A549 (cell line): ENCODE data around the gene METTL21C. TPM values are rescaled to one million over a fixed set of nuclear protein-coding genes. Genes with fewer than 3 reads are reported as not detected.

Source experiments
- ATAC-seq, 2 experiments: fragments of 200-7000 bp in 1 of 2; fragments of >200 bp in 1 of 2; cut with Nextera tagmentation in 1 of 2; cut with Tn5 transposase in 1 of 2; 3 replicates each; pipeline versions ENCODE4 v1.8.0 to v1.9.1; 2018 to 2020; ENCODE audit warnings: mild to moderate bottlenecking in 1 of 2, moderate library complexity in 1 of 2
- CTCF ChIA-PET: fragments of 300-600 bp; sonication (Branson Sonifier 250); formaldehyde crosslinking; extraction: SDS; loops from one replicate; lab custom pipeline; 2021; ENCODE audit warnings: antibody characterized with exemption, inconsistent platforms; lab: Yijun Ruan, JAX
- POLR2A ChIA-PET: fragments of 350-600 bp; formaldehyde crosslinking; extraction: SDS; loops from one replicate; lab custom pipeline; 2021; ENCODE audit warnings: antibody characterized with exemption, inconsistent platforms; lab: Yijun Ruan, JAX
- DNase-seq, 2 experiments: peaks; one replicate each; pipeline versions ENCODE4 v3.0.0 to v3.0.0-alpha.2; 2011 to 2016; ENCODE audit warnings: low read depth in 1 of 2, low spot score in 1 of 2
- FAIRE-seq: peaks from 2 replicates; lab custom pipeline; 2011; peaks lifted over from hg19 to GRCh38; lab: Jason Lieb, UNC
- H3K27ac ChIP-seq, 2 experiments: fragments of >200 bp; sonication (Bioruptor Twin); formaldehyde crosslinking; 3 replicates each; pipeline ENCODE4 v1.5.1; 2016 to 2017
- H3K4me1 ChIP-seq: fragments of >200 bp; sonication (Bioruptor Twin); formaldehyde crosslinking; 3 replicates; pipeline ENCODE4 v1.6.1; 2016
- H3K4me2 ChIP-seq: fragments of >200 bp; sonication (Bioruptor Twin); formaldehyde crosslinking; 3 replicates; pipeline ENCODE4 v1.6.1; 2016
- H3K4me3 ChIP-seq: fragments of >200 bp; sonication (Bioruptor Twin); formaldehyde crosslinking; 3 replicates; pipeline ENCODE4 v1.5.1; 2016
- H3K9me3 ChIP-seq: fragments of >200 bp; sonication (Bioruptor Twin); formaldehyde crosslinking; 3 replicates; pipeline ENCODE4 v1.6.1; 2016
- BHLHE40 ChIP-seq: IDR thresholded peaks from 2 replicates; pipeline ENCODE4 v1.6.1; 2012; ENCODE audit warnings: low read depth, low read length, inconsistent platforms
- CBX2 ChIP-seq: fragments of 200-600 bp; sonication (generic); IDR thresholded peaks from 2 replicates; pipeline ENCODE4 v1.6.1; 2016; ENCODE audit warnings: low read depth, mild to moderate bottlenecking, borderline replicate concordance
- CBX8 ChIP-seq: fragments of 200-600 bp; sonication (generic); IDR thresholded peaks from 2 replicates; pipeline ENCODE4 v1.6.1; 2016
- CHD4 ChIP-seq: fragments of 200-600 bp; sonication (generic); IDR thresholded peaks from 2 replicates; pipeline ENCODE4 v1.6.1; 2016; ENCODE audit warnings: antibody characterized with exemption, mild to moderate bottlenecking, borderline replicate concordance
- EHMT2 ChIP-seq: fragments of 200-600 bp; sonication (generic); IDR thresholded peaks from 2 replicates; pipeline ENCODE4 v1.6.1; 2016; ENCODE audit warnings: antibody characterized with exemption, low read depth, mild to moderate bottlenecking, moderate library complexity
- ELK1 ChIP-seq: fragments of 150-350 bp; IDR thresholded peaks from 2 replicates; pipeline ENCODE4 v1.6.1; 2014; ENCODE audit warnings: low read depth, mild to moderate bottlenecking, low read length
- EP300 ChIP-seq, 2 experiments: fragments of >200 bp; sonication (Bioruptor Twin); formaldehyde crosslinking; IDR thresholded peaks; 2 replicates in 1 of 2; 3 replicates in 1 of 2; pipeline ENCODE4 v1.6.1; 2016 to 2017
- FOSL2 ChIP-seq, 2 experiments: fragments of 450-650 bp in 1 of 2; fragments of >200 bp in 1 of 2; sonication (Bioruptor Twin) in 1 of 2; formaldehyde crosslinking; IDR thresholded peaks; 2 replicates each; pipeline versions ENCODE4 v1.5.0 to v1.6.1; 2016 to 2020; ENCODE audit warnings: mild to moderate bottlenecking in 1 of 2, moderate library complexity in 1 of 2
- FOXS1 ChIP-seq: fragments of 250-450 bp; sonication (Bioruptor Pico); IDR thresholded peaks from 2 replicates; pipeline ENCODE4 v1.5.0; 2020; ENCODE audit warnings: mild to moderate bottlenecking, moderate library complexity
- HDAC2 ChIP-seq: fragments of 200-600 bp; sonication (generic); IDR thresholded peaks from 2 replicates; pipeline ENCODE4 v1.6.1; 2016
- HES2 ChIP-seq: fragments of >200 bp; sonication (Bioruptor Twin); formaldehyde crosslinking; IDR thresholded peaks from 2 replicates; pipeline ENCODE4 v1.6.1; 2016
- JUN ChIP-seq, 2 experiments: fragments of >200 bp; sonication (Bioruptor Twin); formaldehyde crosslinking; IDR thresholded peaks; 2 replicates in 1 of 2; 3 replicates in 1 of 2; pipeline ENCODE4 v1.6.1; 2016 to 2017
- KDM5A ChIP-seq: fragments of 200-600 bp; sonication (generic); IDR thresholded peaks from 2 replicates; pipeline ENCODE4 v1.6.1; 2016; ENCODE audit warnings: antibody characterized with exemption, mild to moderate bottlenecking
- MAFK ChIP-seq: fragments of 450-650 bp; IDR thresholded peaks from 2 replicates; pipeline ENCODE4 v1.6.1; 2014; ENCODE audit not compliant: partially characterized antibody
- MAX ChIP-seq: IDR thresholded peaks from 2 replicates; pipeline ENCODE4 v1.6.1; 2012
- MAZ ChIP-seq: fragments of 150-350 bp; IDR thresholded peaks from 2 replicates; pipeline ENCODE4 v1.6.1; 2014; ENCODE audit warnings: antibody characterized with exemption, low read depth, low read length, borderline replicate concordance
- MYC ChIP-seq: IDR thresholded peaks from 2 replicates; pipeline ENCODE4 v1.6.1; 2012; ENCODE audit warnings: mild to moderate bottlenecking, inconsistent platforms, low read length, improper control_type of control experiment, borderline replicate concordance
- NR3C1 ChIP-seq: fragments of >200 bp; sonication (Bioruptor Twin); formaldehyde crosslinking; IDR thresholded peaks from 3 replicates; pipeline ENCODE4 v1.6.1; 2017
- PHF8 ChIP-seq: fragments of 200-600 bp; sonication (generic); IDR thresholded peaks from 2 replicates; pipeline ENCODE4 v1.6.1; 2016; ENCODE audit warnings: low read depth, mild to moderate bottlenecking, antibody characterized with exemption, moderate library complexity, borderline replicate concordance
- POLR2A ChIP-seq: IDR thresholded peaks from 2 replicates; pipeline ENCODE4 v1.6.1; 2012; ENCODE audit warnings: mild to moderate bottlenecking, low read length
- RAD21 ChIP-seq, 2 experiments: fragments of >200 bp in 1 of 2; sonication (Bioruptor Twin) in 1 of 2; formaldehyde crosslinking in 1 of 2; IDR thresholded peaks in 1 of 2; conservative IDR thresholded peaks in 1 of 2; 2 replicates in 1 of 2; 3 replicates in 1 of 2; pipeline ENCODE4 v1.6.1; 2012 to 2018; ENCODE audit warnings: inconsistent platforms in 1 of 2
- RARB ChIP-seq: fragments of 250-450 bp; sonication (Bioruptor Pico); IDR thresholded peaks from 2 replicates; pipeline ENCODE4 v1.8.0; 2021; ENCODE audit warnings: mild to moderate bottlenecking, moderate library complexity
- REST ChIP-seq: fragments of 200-600 bp; sonication (generic); IDR thresholded peaks from 2 replicates; pipeline ENCODE4 v1.6.1; 2016; ENCODE audit warnings: antibody characterized with exemption, mild to moderate bottlenecking, moderate library complexity
- RFX5 ChIP-seq: fragments of 450-650 bp; IDR thresholded peaks from 2 replicates; pipeline ENCODE4 v1.7.1; 2014; ENCODE audit warnings: antibody characterized with exemption, mild to moderate bottlenecking, moderate library complexity
- SMC3 ChIP-seq: fragments of >200 bp; sonication (Bioruptor Twin); formaldehyde crosslinking; IDR thresholded peaks from 3 replicates; pipeline ENCODE4 v1.6.1; 2018; ENCODE audit warnings: inconsistent platforms
- SREBF2 ChIP-seq: fragments of 450-650 bp; IDR thresholded peaks from 2 replicates; pipeline ENCODE4 v1.6.1; 2014; ENCODE audit warnings: mild to moderate bottlenecking, moderate library complexity
- ZNF302 ChIP-seq: fragments of 250-450 bp; sonication (Bioruptor Pico); IDR thresholded peaks from 2 replicates; pipeline ENCODE4 v1.9.0; 2021; ENCODE audit warnings: inconsistent platforms, mild to moderate bottlenecking, moderate library complexity
- WGBS: methylation state at CpG from one replicate; pipeline ENCODE4 v1.1.6; 2017; ENCODE audit errors: missing lambda C conversion rate; 5-methylcytosine and 5-hydroxymethylcytosine counted together
- polyA plus RNA-seq, 4 experiments: library from polyadenylated mRNA; depleted of rRNA in 3 of 4; stranded (reverse); fragments of >200 nt; fragmentation: RNase III in 1 of 4; extraction: RNeasy Plus Mini Kit Qiagen cat#74134 plus additional on column Dnase treatment in 1 of 4; gene quantifications; 2 replicates in 3 of 4; 3 replicates in 1 of 4; pipeline ENCODE4 v1.2.3, GENCODE V29; 2011 to 2017

Gene METTL21C
- polyA plus RNA-seq, 2 of the 4 experiments (the other 2 are of a cell fraction): not detected

GRCh38 chr13:102651392-102651791 lies 43.5 kb downstream of the METTL21C start:
- no peak for FAIRE-seq
- Histone ChIP-seq H3K4me1 (peaks cover 11% of the 10 kb centered on the region), H3K4me2 (no peak overlapping the region), H3K27ac (no peak overlapping the region), H3K4me3 (no peak overlapping the region), H3K9me3 (no peaks in the 10 kb centered on the region)
- no peak for DNase-seq
- TF ChIP-seq PHF8: no peak
- no peak for TF ChIP-seq FOSL2 (IDR thresholded peaks at IDR 0.05)
- peak; percentile 29; the same call in 1 of the 2 replicates for TF ChIP-seq FOSL2 (CRISPR knock-in tag; IDR thresholded peaks at IDR 0.05)
- POLR2A ChIA-PET: interaction anchor here (1.1 kb wide), 1 partner anchor 55 kb away, joined by 3 read pairs; the partner anchor contains the start of gene TPP2
- no peak for ATAC-seq
- CTCF ChIA-PET: no interaction called here

- CTCF ChIA-PET: no interaction called here
- TF ChIP-seq BHLHE40 (no peak), MAX (no peak), ZNF302 (no peak), MAZ (no peak), NR3C1 (no peak), EP300 (IDR thresholded peaks at IDR 0.05) (no peak), HDAC2 (no peak), CBX2 (no peak), RAD21 (conservative IDR thresholded peaks at IDR 0.05 in 1 of 2, IDR thresholded peaks at IDR 0.05 in 1 of 2) (no peak), ELK1 (no peak), SREBF2 (no peak), SMC3 (no peak)
- ATAC-seq (no peak), DNase-seq (no peak), FAIRE-seq (no peak)
- Histone ChIP-seq H3K27ac (no peak overlapping the region), H3K4me3 (no peak overlapping the region), H3K9me3 (no peaks in the 10 kb centered on the region), H3K4me2 (no peak overlapping the region), H3K4me1 (peaks cover 11% of the 10 kb centered on the region)
- POLR2A ChIA-PET: no interaction called here
- 91% methylated on average over 3 of the region's 3 CpGs for WGBS
Measured at GRCh38 chr13:102650444-102650843, 44.4 kb downstream of the METTL21C start.

- no peaks in the 10 kb centered on the region for H3K9me3 ChIP-seq
- FAIRE-seq: no peak
- no peak overlapping the region for H3K4me2 ChIP-seq
- ChIA-PET CTCF (interaction anchor here (0.6 kb wide), 2 partner anchors 33 to 54 kb away, joined by 3 read pairs; no protein-coding TSS in a partner anchor), POLR2A (no interaction called here)
- DNase-seq: no peak
- no peak for TF ChIP-seq MYC
- TF ChIP-seq CHD4: no peak
- TF ChIP-seq POLR2A: no peak
- no peak for TF ChIP-seq HES2
- no peak for TF ChIP-seq KDM5A
- no peak for TF ChIP-seq EHMT2
- no peak for TF ChIP-seq RARB (CRISPR knock-in tag)
- no peak for TF ChIP-seq SREBF2
- no peak for TF ChIP-seq FOXS1 (CRISPR knock-in tag)
- no peak for TF ChIP-seq RFX5
- no peak for TF ChIP-seq REST
- TF ChIP-seq CBX8: no peak
- TF ChIP-seq BHLHE40: no peak
- TF ChIP-seq CBX2: no peak
- TF ChIP-seq JUN (IDR thresholded peaks at IDR 0.05): no peak
- no peak for TF ChIP-seq MAFK
- peaks cover 11% of the 10 kb centered on the region for H3K4me1 ChIP-seq
- no peak overlapping the region for H3K4me3 ChIP-seq
- ATAC-seq: no peak
- no peak overlapping the region for H3K27ac ChIP-seq
- 91% methylated on average over 3 of the region's 3 CpGs for WGBS
Measured at GRCh38 chr13:102648046-102648445, 46.8 kb downstream of the METTL21C start.
